ENCODE results near the gene LBHD2.
A peak's percentile ranks its signal among the peaks of the same experiment; 100 is the strongest.
"Not testable (repeated sequence)": the region's sequence is repeated elsewhere in the genome, so short reads cannot be mapped to it uniquely, and the experiment has no call there.

The LBHD2 gene

GRCh38 chr14:103084021-103084919, at the start of gene LBHD2:
LBHD2 (plus strand) TSS chr14:103084210; CDS start chr14:103086013, 1,803 bp downstream.
- no peak for DNase-seq

- DNase-seq = no peak
Measured at GRCh38 chr14:103041464-103041863, 42.5 kb upstream of the LBHD2 start.

- no peak for DNase-seq
Measured at GRCh38 chr14:103043257-103044015, 40.6 kb upstream of the LBHD2 start.

GRCh38 chr14:103045371-103045869, 38.6 kb upstream of the LBHD2 start:
- DNase-seq = no peak

GRCh38 chr14:103047453-103047852, 36.6 kb upstream of the LBHD2 start:
- not testable (repeated sequence) for DNase-seq

GRCh38 chr14:103050935-103051334, 33.1 kb upstream of the LBHD2 start:
- DNase-seq = no peak

GRCh38 chr14:103052407-103052806, 31.6 kb upstream of the LBHD2 start:
- no peak for DNase-seq

GRCh38 chr14:103055695-103056094, 28.3 kb upstream of the LBHD2 start:
- no peak for DNase-seq

- DNase-seq = peak; percentile 88
Measured at GRCh38 chr14:103056322-103057027, 27.5 kb upstream of the LBHD2 start.

- no peak for DNase-seq
Measured at GRCh38 chr14:103057028-103057371, 27.0 kb upstream of the LBHD2 start.

- peak; percentile 98 for DNase-seq
Measured at GRCh38 chr14:103057372-103058163, 26.4 kb upstream of the LBHD2 start, which contains the start of gene CDC42BPB. CDC42BPB (minus strand) TSS chr14:103057549; CDS start chr14:103057173, 376 bp downstream.

GRCh38 chr14:103058164-103059055, 25.6 kb upstream of the LBHD2 start:
- DNase-seq = no peak

- DNase-seq = no peak
Measured at GRCh38 chr14:103059556-103059955, 24.5 kb upstream of the LBHD2 start.

GRCh38 chr14:103061482-103061976, 22.5 kb upstream of the LBHD2 start:
- DNase-seq = peak; percentile 29

- no peak for DNase-seq
Measured at GRCh38 chr14:103064436-103064835, 19.6 kb upstream of the LBHD2 start.

- DNase-seq = no peak
Measured at GRCh38 chr14:103064978-103065377, 19.0 kb upstream of the LBHD2 start.

GRCh38 chr14:103065861-103066260, 18.1 kb upstream of the LBHD2 start:
- no peak for DNase-seq

- no peak for DNase-seq
Measured at GRCh38 chr14:103066399-103066798, 17.6 kb upstream of the LBHD2 start.

- no peak for DNase-seq
Measured at GRCh38 chr14:103067231-103067954, 16.6 kb upstream of the LBHD2 start.

Data from NCI-H69 (cell line).